ENCODE measurements around the gene GDI1.

GRCh38 chrX:154436983-154437752, at the start of gene GDI1:
- TF ChIP-seq JUND (IDR thresholded peaks at IDR 0.05) (no peak), CTCF (IDR thresholded peaks at IDR 0.05) (no peak)
